Activated naive CD4-positive, alpha-beta T cell treated with anti-CD3 and anti-CD28 coated beads for 36 hours (primary cell): ENCODE results near the gene RHOD. TPM values are rescaled to one million over a fixed set of nuclear protein-coding genes. Genes with fewer than 3 reads are reported as not detected.

Source experiments
- CTCF ChIA-PET: fragments of 350-600 bp; sonication (Branson Sonifier 250); formaldehyde crosslinking; loops from one replicate; lab custom pipeline; 2021; ENCODE audit warnings: antibody characterized with exemption; lab: Charles Lee
- DNase-seq: peaks from one replicate; pipeline ENCODE4 v3.0.0-alpha.2; 2020
- H3K27ac Mint-ChIP-seq: one replicate; pipeline ENCODE4 v1.8.0; 2021; ENCODE audit warnings: mild to moderate bottlenecking, mixed read lengths
- H3K27me3 Mint-ChIP-seq: one replicate; pipeline ENCODE4 v1.8.0; 2021; ENCODE audit warnings: low read depth, mixed read lengths
- H3K36me3 Mint-ChIP-seq: one replicate; pipeline ENCODE4 v1.8.0; 2021; ENCODE audit warnings: low read depth, mixed read lengths
- H3K4me1 Mint-ChIP-seq: one replicate; pipeline ENCODE4 v1.8.0; 2021; ENCODE audit warnings: low read depth, mixed read lengths
- H3K4me3 Mint-ChIP-seq: one replicate; pipeline ENCODE4 v1.8.0; 2021; ENCODE audit warnings: mild to moderate bottlenecking, moderate library complexity, mixed read lengths
- H3K9me3 Mint-ChIP-seq: one replicate; pipeline ENCODE4 v1.8.0; 2021; ENCODE audit warnings: mixed read lengths
- intact Hi-C: fragments of 100-400 bp; cut with micrococcal nuclease; formaldehyde crosslinking; loops from one replicate; pipeline ENCODE4 v1.15.1; 2023
- total RNA-seq, 2 experiments: library from RNA; stranded (reverse); gene quantifications; one replicate each; pipeline ENCODE4 v1.2.3, GENCODE V29; 2021

Gene RHOD
- total RNA-seq, 2 experiments from 2014 or later: 0.64 to 0.98 TPM

- Mint-ChIP-seq H3K9me3 (no peaks in the 10 kb centered on the region), H3K27ac (no peak overlapping the region), H3K4me3 (no peak overlapping the region), H3K27me3 (peaks cover 9% of the 10 kb centered on the region), H3K36me3 (no peaks in the 10 kb centered on the region), H3K4me1 (no peaks in the 10 kb centered on the region)
- CTCF ChIA-PET: no interaction called here
- no peak for DNase-seq
- intact Hi-C loops: no loop called here
Observed at GRCh38 chr11:67040147-67040546, 16.5 kb upstream of the RHOD start.

GRCh38 chr11:67041602-67042001, 15.0 kb upstream of the RHOD start:
- no peak for DNase-seq
- no peaks in the 10 kb centered on the region for H3K9me3 Mint-ChIP-seq
- intact Hi-C loops: no loop called here
- peaks cover 9% of the 10 kb centered on the region for H3K27me3 Mint-ChIP-seq
- H3K4me3 Mint-ChIP-seq: no peak overlapping the region
- H3K36me3 Mint-ChIP-seq: no peaks in the 10 kb centered on the region
- CTCF ChIA-PET: no interaction called here
- H3K27ac Mint-ChIP-seq: no peak overlapping the region
- H3K4me1 Mint-ChIP-seq: no peaks in the 10 kb centered on the region

- intact Hi-C loops: no loop called here
- Mint-ChIP-seq H3K27me3 (peaks cover 6% of the 10 kb centered on the region), H3K4me3 (no peak overlapping the region), H3K27ac (no peak overlapping the region), H3K9me3 (no peaks in the 10 kb centered on the region), H3K36me3 (no peaks in the 10 kb centered on the region), H3K4me1 (no peaks in the 10 kb centered on the region)
- CTCF ChIA-PET: interaction anchor here (0.7 kb wide), 1 partner anchor 8 kb away, joined by 3 read pairs; no protein-coding TSS in a partner anchor
- DNase-seq: no peak
Observed at GRCh38 chr11:67043572-67044349, 12.9 kb upstream of the RHOD start.

DNA sequence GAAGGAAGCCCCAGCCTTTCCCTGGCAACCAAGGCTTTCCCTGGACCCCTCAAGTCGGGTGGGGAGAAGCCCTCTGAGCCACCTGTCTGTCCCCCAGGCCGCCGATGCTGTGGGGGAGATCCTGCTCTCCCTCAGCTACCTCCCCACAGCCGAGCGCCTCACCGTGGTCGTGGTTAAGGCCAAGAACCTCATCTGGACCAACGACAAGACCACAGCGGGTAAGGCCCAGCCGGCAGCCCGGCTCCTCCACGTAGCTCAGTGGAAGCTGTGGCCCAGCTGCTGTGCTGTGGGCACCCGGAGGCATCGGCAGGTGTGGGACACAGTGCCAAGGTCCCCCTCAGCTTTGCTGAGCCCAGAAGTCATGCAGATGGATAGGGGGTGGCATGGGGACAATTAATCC, 12.2 kb upstream of the RHOD start:
- Mint-ChIP-seq H3K27ac (no peak overlapping the region), H3K4me3 (no peak overlapping the region), H3K27me3 (peaks cover 6% of the 10 kb centered on the region), H3K4me1 (no peaks in the 10 kb centered on the region), H3K36me3 (no peaks in the 10 kb centered on the region), H3K9me3 (no peaks in the 10 kb centered on the region)
- CTCF ChIA-PET: no interaction called here
- no peak for DNase-seq
- intact Hi-C loops: no loop called here

- Mint-ChIP-seq H3K36me3 (no peaks in the 10 kb centered on the region), H3K4me1 (no peaks in the 10 kb centered on the region), H3K4me3 (no peak overlapping the region), H3K9me3 (no peaks in the 10 kb centered on the region), H3K27me3 (peaks cover 6% of the 10 kb centered on the region), H3K27ac (no peak overlapping the region)
- CTCF ChIA-PET: interaction anchor here (0.5 kb wide), 1 partner anchor 501 kb away, joined by 4 read pairs; no protein-coding TSS in a partner anchor
- intact Hi-C loops: no loop called here
- DNase-seq: no peak
Observed at GRCh38 chr11:67045314-67045713, 11.3 kb upstream of the RHOD start.

DNA sequence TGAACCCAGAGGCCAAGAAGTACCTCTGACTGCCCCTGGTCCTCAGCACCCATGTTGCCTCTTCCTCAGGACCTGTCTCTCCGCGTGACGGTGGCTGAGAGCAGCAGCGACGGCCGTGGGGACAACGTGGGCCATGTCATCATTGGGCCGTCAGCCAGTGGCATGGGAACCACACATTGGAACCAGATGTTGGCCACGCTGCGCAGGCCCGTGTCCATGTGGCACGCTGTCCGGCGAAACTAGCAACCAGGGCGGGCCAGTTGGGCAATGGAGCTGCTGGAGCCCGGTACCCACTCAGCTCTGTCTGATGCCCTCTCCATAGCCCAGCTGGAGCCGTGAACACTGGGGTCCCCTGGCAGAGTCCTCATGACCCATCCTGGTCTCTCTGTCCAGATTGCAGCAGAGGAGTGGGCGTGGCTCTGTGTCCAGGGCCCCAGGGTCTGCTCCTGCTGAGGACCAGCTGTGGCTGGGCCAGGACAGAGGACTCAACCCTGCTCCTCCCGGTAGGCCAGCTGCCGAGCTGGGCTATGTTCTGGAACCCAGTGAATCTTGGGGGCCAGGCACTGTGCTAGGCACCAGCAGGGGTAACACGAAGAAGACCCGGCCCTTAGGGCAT, 8.0 kb upstream of the RHOD start:
- H3K27ac Mint-ChIP-seq: no peak overlapping the region
- peaks cover 2% of the 10 kb centered on the region for H3K27me3 Mint-ChIP-seq
- CTCF ChIA-PET: interaction anchor here (1.5 kb wide), 1 partner anchor 23 kb away, joined by 3 read pairs; no protein-coding TSS in a partner anchor
- H3K9me3 Mint-ChIP-seq: no peaks in the 10 kb centered on the region
- no peak overlapping the region for H3K4me3 Mint-ChIP-seq
- H3K4me1 Mint-ChIP-seq: no peaks in the 10 kb centered on the region
- intact Hi-C loops: no loop called here
- H3K36me3 Mint-ChIP-seq: no peaks in the 10 kb centered on the region
- DNase-seq: no peak

DNA sequence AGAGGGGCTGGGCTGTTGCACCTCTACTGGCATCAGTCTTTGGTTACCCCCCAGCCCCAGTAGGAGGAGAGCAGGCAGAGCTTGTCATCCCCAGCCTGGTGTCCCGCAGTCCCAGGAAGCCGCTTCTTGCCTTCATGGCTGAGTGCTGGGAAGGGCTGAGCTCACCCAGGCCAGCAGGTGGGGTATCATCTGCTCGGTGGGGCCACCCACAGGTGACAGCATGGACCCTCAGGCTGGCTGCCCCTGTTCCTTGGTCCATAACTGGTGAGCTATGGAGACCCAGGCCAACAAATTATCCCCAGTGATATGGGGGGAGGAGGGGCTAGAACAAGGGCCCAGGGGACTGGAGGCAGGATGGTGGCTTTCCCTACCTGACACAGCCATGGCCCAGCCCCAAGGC, 6.5 kb upstream of the RHOD start:
- peaks cover under 1% of the 10 kb centered on the region for H3K4me1 Mint-ChIP-seq
- CTCF ChIA-PET: interaction anchor here (1.5 kb wide), 1 partner anchor 22 kb away, joined by 3 read pairs; no protein-coding TSS in a partner anchor
- H3K27ac Mint-ChIP-seq: no peak overlapping the region
- no peak for DNase-seq
- H3K27me3 Mint-ChIP-seq: peaks cover 2% of the 10 kb centered on the region
- no peaks in the 10 kb centered on the region for H3K36me3 Mint-ChIP-seq
- intact Hi-C loops: no loop called here
- H3K4me3 Mint-ChIP-seq: no peak overlapping the region
- no peaks in the 10 kb centered on the region for H3K9me3 Mint-ChIP-seq

DNA sequence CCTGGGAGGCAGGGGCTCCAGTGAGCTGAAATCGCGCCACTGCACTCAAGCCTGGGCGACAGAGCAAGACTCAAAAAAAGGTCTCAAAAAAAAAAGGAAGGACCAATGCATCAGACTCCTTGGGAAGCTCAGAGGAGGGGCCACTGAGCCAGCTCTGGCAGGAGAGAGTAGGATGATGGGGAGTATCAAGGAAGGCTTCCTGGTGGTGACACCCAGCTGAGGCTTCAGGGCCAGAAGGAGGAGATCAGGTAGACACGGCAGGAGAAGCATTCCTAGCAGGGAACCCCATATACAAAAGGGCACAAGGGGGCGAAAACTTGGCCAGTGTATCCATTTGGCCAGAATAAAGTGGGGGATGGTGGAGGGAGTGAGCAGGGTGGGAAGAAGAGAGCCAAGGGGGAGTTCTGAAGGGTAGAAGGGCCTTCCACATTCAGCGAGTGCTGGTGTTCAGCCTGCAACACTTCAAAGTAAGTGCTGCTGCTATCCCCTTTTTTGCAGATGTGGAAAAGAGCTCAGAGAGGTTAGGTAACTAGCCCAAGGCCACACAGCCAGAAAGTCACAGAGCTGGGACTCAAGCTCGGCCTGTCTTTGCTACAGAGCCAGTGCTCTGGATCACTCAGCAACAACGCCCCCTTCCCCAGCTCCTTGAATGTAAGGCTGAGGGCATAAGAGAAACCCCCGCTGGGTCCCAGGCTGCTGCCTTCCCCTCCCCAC, 5.3 kb upstream of the RHOD start:
- intact Hi-C loops: no loop called here
- no peak overlapping the region for H3K27ac Mint-ChIP-seq
- H3K9me3 Mint-ChIP-seq: no peaks in the 10 kb centered on the region
- CTCF ChIA-PET: interaction anchor here (0.6 to 7.9 kb wide), 8 partner anchors 8 to 373 kb away, joined by 3 to 94 read pairs (median 4); no protein-coding TSS in a partner anchor
- peaks cover 2% of the 10 kb centered on the region for H3K27me3 Mint-ChIP-seq
- no peak for DNase-seq
- no peaks in the 10 kb centered on the region for H3K36me3 Mint-ChIP-seq
- no peak overlapping the region for H3K4me3 Mint-ChIP-seq
- peaks cover 12% of the 10 kb centered on the region for H3K4me1 Mint-ChIP-seq

GRCh38 chr11:67051945-67052488, 4.6 kb upstream of the RHOD start:
- Mint-ChIP-seq H3K27me3 (peaks cover 2% of the 10 kb centered on the region), H3K36me3 (no peaks in the 10 kb centered on the region), H3K27ac (no peak overlapping the region), H3K9me3 (no peaks in the 10 kb centered on the region), H3K4me1 (peaks cover 14% of the 10 kb centered on the region), H3K4me3 (no peak overlapping the region)
- CTCF ChIA-PET: interaction anchor here (0.6 to 7.9 kb wide), 7 partner anchors 8 to 374 kb away, joined by 3 to 94 read pairs (median 3); no protein-coding TSS in a partner anchor
- DNase-seq: no peak
- intact Hi-C loops: no loop called here

DNA sequence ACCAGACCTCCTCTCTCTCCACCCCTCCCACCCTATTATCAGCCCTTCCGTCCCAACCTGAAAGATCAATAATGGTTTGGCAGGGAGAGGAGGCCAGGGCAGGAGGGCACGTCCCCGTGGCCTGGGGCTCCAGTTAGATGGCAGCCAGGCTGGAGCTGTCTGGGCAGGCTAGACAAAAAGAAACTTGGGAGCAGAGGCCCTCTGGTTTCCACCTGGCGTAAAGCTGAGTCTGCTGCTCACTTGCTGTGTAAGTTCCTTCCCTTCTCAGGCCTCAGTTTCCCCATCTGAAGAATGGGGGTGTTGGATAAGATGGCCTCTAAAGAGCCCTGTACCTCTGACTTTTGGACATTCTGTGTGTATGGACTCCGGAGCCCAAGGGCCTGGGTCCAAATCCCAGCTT, 3.8 kb upstream of the RHOD start:
- intact Hi-C loops: no loop called here
- CTCF ChIA-PET: interaction anchor here (0.6 to 7.9 kb wide), 7 partner anchors 9 to 509 kb away, joined by 3 to 94 read pairs (median 4); no protein-coding TSS in a partner anchor
- no peaks in the 10 kb centered on the region for H3K9me3 Mint-ChIP-seq
- peaks cover 2% of the 10 kb centered on the region for H3K27me3 Mint-ChIP-seq
- H3K36me3 Mint-ChIP-seq: no peaks in the 10 kb centered on the region
- no peak overlapping the region for H3K27ac Mint-ChIP-seq
- no peak for DNase-seq
- H3K4me3 Mint-ChIP-seq: no peak overlapping the region
- peaks cover 14% of the 10 kb centered on the region for H3K4me1 Mint-ChIP-seq

- Mint-ChIP-seq H3K4me1 (peaks cover 14% of the 10 kb centered on the region), H3K27me3 (peaks cover 2% of the 10 kb centered on the region), H3K4me3 (no peak overlapping the region), H3K36me3 (no peaks in the 10 kb centered on the region), H3K27ac (no peak overlapping the region), H3K9me3 (no peaks in the 10 kb centered on the region)
- DNase-seq: peak; percentile 75
- CTCF ChIA-PET: interaction anchor here (0.6 to 7.9 kb wide), 9 partner anchors 8 to 208 kb away, joined by 3 to 94 read pairs (median 4); no protein-coding TSS in a partner anchor
- intact Hi-C loops: loop anchor here (1.0 kb wide), 2 partner anchors 17 to 263 kb away; no protein-coding TSS in a partner anchor
Observed at GRCh38 chr11:67053896-67054329, 2.7 kb upstream of the RHOD start.
